ENCODE measurements around the gene AFF3. TPM values are rescaled to one million over a fixed set of nuclear protein-coding genes. Genes with fewer than 3 reads are reported as not detected.

Gene AFF3
- total and polyA plus RNA-seq, 2 of the 8 experiments (the other 6 are each of a cell fraction or from before 2014, with no cell fraction given), result 0.27 to 3.0 TPM

DNA sequence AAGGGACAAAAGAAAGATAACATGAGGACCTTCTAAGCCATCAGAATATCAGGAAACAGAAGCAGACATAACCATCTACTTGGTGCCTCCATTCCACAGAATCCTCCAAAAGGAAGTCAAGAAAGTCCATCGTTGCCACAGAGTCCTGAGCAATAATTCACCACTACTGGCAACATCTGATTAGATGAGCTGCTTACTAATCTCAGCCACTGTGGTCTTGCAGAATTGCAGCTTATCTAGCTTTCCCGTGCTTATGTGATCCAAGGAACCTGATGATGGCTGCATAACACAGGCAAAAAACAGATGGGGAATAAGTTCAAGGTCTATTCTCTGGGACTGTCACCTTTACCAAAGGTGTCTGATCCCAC is 278.5 kb downstream of the AFF3 start:
- Histone ChIP-seq H2AFZ (ENCODE audit: low read length) (no peak overlapping the region), H2BK12ac (ENCODE audit: low read depth, low read length) (no peak overlapping the region)

More for the DNA sequence above, 278.5 kb downstream of the AFF3 start:
- Histone ChIP-seq H3K36me3 (ENCODE audit: control insufficient read depth in 2 of 4, insufficient read depth in 4 of 4, low read length in 3 of 4) (no peaks in the 10 kb centered on the region), H2BK5ac (ENCODE audit: low read depth, low read length) (no peak overlapping the region), H3K27me3 (replicated peaks in 1 of 4; ENCODE audit: control insufficient read depth in 3 of 4, extremely low read depth in 1 of 4, insufficient read depth in 3 of 4, low read length in 3 of 4) (no peaks in the 10 kb centered on the region), H2BK120ac (replicated peaks; ENCODE audit: low read depth, low read length) (no peak overlapping the region), H4K91ac (replicated peaks; ENCODE audit: insufficient read length, low read length) (no peak overlapping the region), H3K18ac (ENCODE audit: extremely low read depth, low read length) (no peak overlapping the region), H3K56ac (replicated peaks; ENCODE audit: insufficient read length, low read depth, low read length) (no peak overlapping the region), H2BK20ac (ENCODE audit: low read length) (no peak overlapping the region), H3K27ac (ENCODE audit: low read depth, low read length) (no peak overlapping the region), H2BK15ac (ENCODE audit: low read length) (no peak overlapping the region), H4K8ac (ENCODE audit: extremely low read depth, insufficient read depth, low read length) (no peak overlapping the region), H3K4me1 (replicated peaks in 1 of 4; ENCODE audit: control insufficient read depth in 3 of 4, insufficient read depth in 4 of 4, low read length in 3 of 4) (no peaks in the 10 kb centered on the region), H3K79me2 (ENCODE audit: control insufficient read depth in 1 of 2, insufficient read depth in 2 of 2, low read length in 2 of 2) (no peaks in the 10 kb centered on the region), H3K4me3 (ENCODE audit: extremely low read depth in 1 of 4, insufficient read depth in 2 of 4, low read depth in 3 of 4, low read length in 4 of 4) (no peak overlapping the region), H3K14ac (ENCODE audit: insufficient read length) (no peak overlapping the region), H4K20me1 (replicated peaks in 1 of 2; ENCODE audit: control insufficient read depth in 1 of 2, insufficient read depth in 2 of 2, low read length in 2 of 2) (no peaks in the 10 kb centered on the region), H3K79me1 (ENCODE audit: low read depth, low read length) (no peaks in the 10 kb centered on the region), H2AK5ac (ENCODE audit: low read depth, low read length) (no peak overlapping the region), H3K9ac (replicated peaks in 1 of 4; ENCODE audit: extremely low read depth in 1 of 4, low read depth in 3 of 4, low read length in 3 of 4) (no peak overlapping the region), H3K9me3 (ENCODE audit: insufficient read depth in 2 of 2, low read depth in 1 of 2, low read length in 1 of 2) (no peaks in the 10 kb centered on the region), H3K4me2 (ENCODE audit: insufficient read depth in 1 of 2, low read depth in 2 of 2, low read length in 2 of 2) (no peak overlapping the region), H3K4ac (replicated peaks; ENCODE audit: insufficient read length, low read depth, low read length) (no peak overlapping the region), H3K23me2 (ENCODE audit: low read depth, low read length) (no peaks in the 10 kb centered on the region), H3K23ac (ENCODE audit: insufficient read length) (no peak overlapping the region), H4K5ac (ENCODE audit: insufficient read length, low read depth, low read length) (no peak overlapping the region)
- WGBS, 2 experiments (ENCODE audit: extremely low coverage in 1 of 2, insufficient coverage in 1 of 2, insufficient read length in 1 of 2, insufficient replicate concordance in 2 of 2, low coverage in 1 of 2, low lambda C conversion rate in 2 of 2, missing lambda C conversion rate in 1 of 2), result 94% methylated on average over 2 of the region's 2 CpGs; no CpG with 5 or more reads in 1 of the 2 experiments
- ChIA-PET POLR2A (ENCODE audit: partially characterized antibody) (no interaction called here), CTCF (ENCODE audit: partially characterized antibody) (interaction anchor here (1.5 kb wide), 1 partner anchor 517 kb away, joined by 3 read pairs; no protein-coding TSS in a partner anchor)
- DNase-seq (ENCODE audit: low read depth in 1 of 2, low spot score in 2 of 2), result no peak
- no peak for TF ChIP-seq JUND (IDR thresholded peaks at IDR 0.05; ENCODE audit: low read length)
- TF ChIP-seq EP300 (IDR thresholded peaks at IDR 0.05; ENCODE audit: borderline replicate concordance in 1 of 2, low read depth in 2 of 2, low read length in 2 of 2), result no peak
- TF ChIP-seq FOSL1 (IDR thresholded peaks at IDR 0.05; ENCODE audit: insufficient read depth, low read depth, low read length), result no peak
- TF ChIP-seq SP1 (IDR thresholded peaks at IDR 0.05; ENCODE audit: low read depth, low read length), result no peak
- no peak for TF ChIP-seq EGR1 (IDR thresholded peaks at IDR 0.05; ENCODE audit: borderline replicate concordance, low read depth, low read length)
- no peak for TF ChIP-seq SUZ12 (IDR thresholded peaks at IDR 0.05; ENCODE audit: low read length)
- no peak for TF ChIP-seq CHD2 (IDR thresholded peaks at IDR 0.05; ENCODE audit: low read length)
- no peak for TF ChIP-seq JUN (IDR thresholded peaks at IDR 0.05; ENCODE audit: low read depth, low read length)
- TF ChIP-seq CBX5 (IDR thresholded peaks at IDR 0.05; ENCODE audit: low read depth, low read length), result no peak
- no peak for FAIRE-seq
